ENCODE measurements around the gene TSBP1.
"Not testable (repeated sequence)": the region's sequence is repeated elsewhere in the genome, so short reads cannot be mapped to it uniquely, and the experiment has no call there.

Gene TSBP1

GRCh38 chr6:32375739-32376529 lies 4.2 kb upstream of the TSBP1 start:
- DNase-seq (ENCODE audit: low read depth, low spot score) = no peak

GRCh38 chr6:32371229-32371628 lies 474 bp downstream of the TSBP1 start:
- no peak for DNase-seq (ENCODE audit: low read depth, low spot score)

- no peak for DNase-seq (ENCODE audit: low read depth, low spot score)
These were observed 1.2 kb downstream of the TSBP1 start for GRCh38 chr6:32370505-32370904.

GRCh38 chr6:32369660-32370059 lies 2.0 kb downstream of the TSBP1 start:
- DNase-seq (ENCODE audit: low read depth, low spot score) = peak; percentile 74

GRCh38 chr6:32367644-32368043 lies 4.1 kb downstream of the TSBP1 start:
- DNase-seq (ENCODE audit: low read depth, low spot score) = no peak

GRCh38 chr6:32359225-32359624 lies 12.5 kb downstream of the TSBP1 start:
- not testable (repeated sequence) for DNase-seq (ENCODE audit: low read depth, low spot score)

- not testable (repeated sequence) for DNase-seq (ENCODE audit: low read depth, low spot score)
These were observed 13.2 kb downstream of the TSBP1 start for GRCh38 chr6:32358548-32358947.

GRCh38 chr6:32355018-32355417 lies 16.7 kb downstream of the TSBP1 start:
- DNase-seq (ENCODE audit: low read depth, low spot score) = no peak

- no peak for DNase-seq (ENCODE audit: low read depth, low spot score)
These were observed 18.4 kb downstream of the TSBP1 start for GRCh38 chr6:32353348-32353747.

GRCh38 chr6:32340242-32340641 lies 31.5 kb downstream of the TSBP1 start:
- no peak for DNase-seq (ENCODE audit: low read depth, low spot score)

- no peak for DNase-seq (ENCODE audit: low read depth, low spot score)
These were observed 34.4 kb downstream of the TSBP1 start for GRCh38 chr6:32337186-32337805.

- DNase-seq (ENCODE audit: low read depth, low spot score) = no peak
These were observed 39.3 kb downstream of the TSBP1 start for GRCh38 chr6:32332433-32332832.

- no peak for DNase-seq (ENCODE audit: low read depth, low spot score)
These were observed 42.6 kb downstream of the TSBP1 start for GRCh38 chr6:32329141-32329540.

- no peak for DNase-seq (ENCODE audit: low read depth, low spot score)
These were observed 44.6 kb downstream of the TSBP1 start for GRCh38 chr6:32327103-32327502.

GRCh38 chr6:32318501-32318900 lies 53.2 kb downstream of the TSBP1 start:
- DNase-seq (ENCODE audit: low read depth, low spot score) = no peak

- no peak for DNase-seq (ENCODE audit: low read depth, low spot score)
These were observed 54.2 kb downstream of the TSBP1 start for GRCh38 chr6:32317541-32317940.

- no peak for DNase-seq (ENCODE audit: low read depth, low spot score)
These were observed 57.7 kb downstream of the TSBP1 start for GRCh38 chr6:32313964-32314363.

- peak; percentile 23 for DNase-seq (ENCODE audit: low read depth, low spot score)
These were observed 72.9 kb downstream of the TSBP1 start for GRCh38 chr6:32298632-32299336.

- not testable (repeated sequence) for DNase-seq (ENCODE audit: low read depth, low spot score)
These were observed 76.7 kb downstream of the TSBP1 start for GRCh38 chr6:32294980-32295379.

- DNase-seq (ENCODE audit: low read depth, low spot score) = no peak
These were observed 77.1 kb downstream of the TSBP1 start for GRCh38 chr6:32294566-32294965.

GRCh38 chr6:32293695-32294094 lies 78.0 kb downstream of the TSBP1 start:
- DNase-seq (ENCODE audit: low read depth, low spot score) = no peak

- DNase-seq (ENCODE audit: low read depth, low spot score) = no peak
These were observed 80.2 kb downstream of the TSBP1 start for GRCh38 chr6:32291543-32291942.

All from astrocyte of the hippocampus (primary cell).